CD4-positive, alpha-beta T cell treated with Interleukin-6 for 4 hours (primary cell): ENCODE data around the gene C1QTNF6.
"Not testable (repeated sequence)": the region's sequence is repeated elsewhere in the genome, so short reads cannot be mapped to it uniquely, and the experiment has no call there.

Source experiments
- DNase-seq: peaks from one replicate; pipeline ENCODE4 v3.0.0-alpha.2; 2020; ENCODE audit warnings: mixed read lengths

C1QTNF6 gene

DNA sequence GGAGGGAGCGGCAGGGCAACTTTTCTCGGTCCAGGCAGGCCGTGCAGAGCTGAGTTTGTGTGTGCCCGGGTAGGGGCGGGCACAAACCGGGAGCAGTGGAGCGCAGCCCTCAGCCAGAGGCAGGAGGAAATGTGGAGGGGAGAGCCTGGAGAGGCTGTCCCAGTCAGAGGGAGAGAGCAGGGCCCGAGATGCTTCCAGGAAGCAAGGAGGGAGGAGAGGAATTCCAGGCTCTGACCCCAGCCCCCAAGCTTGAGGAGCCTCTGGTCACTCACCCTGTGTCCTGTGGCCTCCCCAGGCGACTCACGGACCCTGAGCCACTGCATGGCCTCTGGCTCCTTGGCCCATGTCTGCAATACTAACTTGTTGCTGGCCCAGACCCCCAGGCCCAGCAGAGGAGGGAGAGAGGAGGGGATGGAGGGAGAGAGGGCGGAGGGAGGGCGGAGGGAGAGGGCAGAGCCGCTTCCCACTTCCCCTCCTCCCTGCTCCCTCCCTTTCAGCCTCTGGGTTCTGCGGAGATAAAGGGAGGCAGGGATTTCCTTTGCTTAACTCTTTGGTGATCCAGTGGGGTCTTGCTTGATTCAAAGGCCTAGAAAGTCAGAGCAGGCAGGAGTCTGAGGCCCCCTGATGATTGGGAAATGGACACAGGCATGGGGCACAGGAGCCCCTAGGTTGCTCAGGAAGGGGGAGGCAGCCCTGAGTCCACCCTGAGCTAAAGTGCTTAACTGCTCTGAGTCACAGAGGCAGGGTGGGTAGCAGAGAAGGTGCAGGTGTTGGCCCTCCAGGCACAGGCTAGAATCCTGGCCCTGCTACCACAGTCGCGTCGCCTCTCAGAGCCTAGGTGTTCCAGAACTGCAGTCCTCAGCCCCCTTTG is at the start of gene C1QTNF6:
Gene C1QTNF6 (minus strand): TSS at position 357 of the 871 bp plus-strand sequence. CDS start 34 bp downstream, at position 323.
- no peak for DNase-seq

DNA sequence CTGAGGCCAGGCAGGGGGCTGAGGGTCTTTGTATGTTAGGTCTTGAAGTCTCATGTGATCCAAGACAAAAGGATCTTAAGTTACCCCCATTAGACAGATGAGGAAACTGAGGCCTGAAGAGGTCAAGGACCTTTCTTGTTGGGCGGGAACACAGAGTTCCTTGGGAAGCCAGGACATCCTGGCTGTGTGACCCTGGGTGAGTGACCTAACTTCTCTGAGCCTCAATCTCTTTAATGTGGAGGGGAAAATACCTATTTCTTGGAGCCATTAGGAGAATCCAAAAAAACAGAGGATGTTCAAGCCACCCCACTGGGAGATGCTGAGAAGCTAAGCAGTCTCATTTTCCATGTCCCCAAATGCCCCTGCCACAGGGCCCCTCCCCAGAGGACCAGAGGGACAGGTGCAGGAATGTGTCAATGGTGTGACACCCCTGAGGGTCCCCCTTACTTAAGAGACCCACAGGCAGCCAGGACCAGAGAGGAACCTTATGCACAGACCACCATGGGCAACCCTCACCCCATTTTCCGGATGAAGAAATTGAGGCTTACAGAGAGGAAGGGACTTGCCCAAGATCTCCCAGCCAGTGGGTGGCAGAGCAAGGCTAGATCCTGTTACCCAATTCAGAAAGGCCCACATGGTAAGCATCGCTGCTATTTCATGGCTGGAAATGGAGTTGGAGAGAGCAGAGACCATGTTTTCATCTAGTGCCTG is 48.0 kb upstream of the C1QTNF6 start:
- DNase-seq: peak; percentile 11

DNA sequence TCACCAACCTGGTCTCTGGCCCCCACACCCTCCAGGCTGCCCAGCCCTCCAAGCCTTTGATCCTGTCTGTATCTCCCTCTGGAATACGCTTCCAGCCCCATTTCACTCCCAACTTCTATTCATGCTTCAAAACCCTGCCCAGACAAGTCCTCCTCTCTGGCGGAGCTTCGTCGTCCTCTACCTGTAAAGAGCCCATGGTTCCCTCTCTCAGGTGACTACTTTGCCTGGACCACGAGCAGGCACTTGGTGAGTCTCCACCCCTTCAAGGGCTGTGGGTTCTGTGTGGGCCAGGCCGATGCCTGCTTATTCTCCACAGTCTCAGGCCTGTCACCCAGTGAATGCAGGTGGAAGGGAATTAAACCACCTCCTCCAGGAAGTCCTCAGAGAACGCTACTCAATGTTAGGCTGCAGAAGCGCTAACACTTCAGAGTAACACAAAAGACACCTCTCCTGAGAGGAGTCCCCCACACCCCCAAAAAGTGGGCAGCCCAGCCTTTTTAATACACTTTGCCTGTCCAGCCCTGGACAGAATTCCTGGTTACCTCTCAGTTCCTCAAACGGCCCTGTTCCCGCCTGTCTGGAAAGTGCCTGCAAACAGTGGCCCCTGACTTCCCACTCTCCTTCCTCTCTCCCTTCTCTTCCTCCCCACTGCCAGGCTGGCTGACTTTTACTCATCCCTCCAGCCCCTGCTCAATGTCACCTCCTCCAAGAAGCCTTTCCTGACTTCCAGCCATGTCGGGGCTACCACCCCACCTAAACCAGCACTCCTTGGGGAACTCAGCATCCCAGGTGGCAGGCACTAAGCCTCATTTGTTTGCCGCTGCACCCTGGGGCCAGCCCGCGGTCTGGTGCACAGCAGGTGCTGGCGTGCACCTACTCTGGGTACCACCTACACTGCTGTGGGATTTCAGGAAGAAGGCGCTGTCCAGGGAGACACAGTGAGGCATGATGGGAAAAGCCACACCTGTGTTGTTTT is 47.0 kb upstream of the C1QTNF6 start:
- no peak for DNase-seq

DNA sequence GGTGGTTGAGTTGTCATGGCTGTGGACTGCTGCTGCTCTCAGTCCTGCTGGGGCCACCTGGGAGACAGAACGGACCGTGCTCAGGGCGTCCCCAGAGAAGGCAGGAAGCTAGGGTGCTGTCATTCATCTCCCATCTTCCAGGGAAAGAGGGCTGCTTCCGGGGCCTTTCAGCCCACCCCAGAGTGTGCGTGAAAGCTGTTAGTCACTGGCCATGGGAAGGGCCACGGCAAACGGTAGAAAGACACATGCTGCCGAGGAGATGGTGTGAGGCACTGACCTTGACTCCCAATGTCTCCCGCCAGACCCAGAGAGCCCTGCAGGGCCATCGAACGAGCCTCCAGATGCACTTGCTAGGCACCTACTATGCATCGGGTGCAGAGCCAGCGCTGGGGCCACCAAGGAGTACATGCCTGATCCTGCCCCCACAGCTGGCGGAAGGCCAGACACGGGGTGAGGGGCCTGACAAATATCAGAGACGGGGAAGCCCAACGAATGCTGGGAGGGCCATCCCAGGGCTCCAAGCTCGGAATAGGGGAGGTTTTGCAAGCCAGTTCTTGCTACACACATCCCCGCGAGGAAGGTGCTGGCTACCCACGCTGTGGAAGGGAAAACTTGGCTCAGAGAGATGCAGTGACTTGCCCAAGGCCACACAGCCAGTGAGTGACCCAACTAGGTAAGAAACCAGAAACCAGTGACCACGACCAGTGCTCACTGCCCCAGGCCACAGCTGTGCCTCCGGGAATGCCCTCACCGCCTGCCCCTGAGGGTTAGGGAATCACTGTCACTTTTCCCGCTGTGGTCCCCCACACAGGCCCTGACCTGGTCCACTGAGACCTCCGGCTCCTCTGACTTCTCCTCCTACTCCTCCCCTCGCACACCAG is 45.9 kb upstream of the C1QTNF6 start:
- DNase-seq: no peak

DNA sequence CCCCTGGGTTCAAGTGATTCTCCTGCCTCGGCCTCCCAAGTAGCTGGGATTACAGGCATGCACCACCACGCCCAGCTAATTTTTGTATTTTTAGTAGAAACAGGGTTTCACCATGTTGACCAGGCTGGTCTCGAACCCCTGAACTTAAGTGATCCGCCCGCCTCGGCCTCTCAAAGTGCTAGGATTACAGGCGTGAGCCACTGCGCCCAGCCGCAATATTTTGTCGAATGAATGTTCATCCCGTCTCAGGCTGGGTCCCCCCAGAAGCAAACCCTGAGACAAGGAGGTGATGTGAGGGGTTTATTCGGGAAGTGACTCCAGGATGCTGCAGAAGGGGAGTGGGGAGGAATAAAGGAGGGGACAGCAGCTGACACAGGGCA is 45.3 kb upstream of the C1QTNF6 start:
- not testable (repeated sequence) for DNase-seq

GRCh38 chr22:37232140-37232998 is 44.3 kb upstream of the C1QTNF6 start:
- peak; percentile 43 for DNase-seq

- DNase-seq: peak; percentile 74
These were observed 43.5 kb upstream of the C1QTNF6 start for GRCh38 chr22:37231406-37232139.

DNA sequence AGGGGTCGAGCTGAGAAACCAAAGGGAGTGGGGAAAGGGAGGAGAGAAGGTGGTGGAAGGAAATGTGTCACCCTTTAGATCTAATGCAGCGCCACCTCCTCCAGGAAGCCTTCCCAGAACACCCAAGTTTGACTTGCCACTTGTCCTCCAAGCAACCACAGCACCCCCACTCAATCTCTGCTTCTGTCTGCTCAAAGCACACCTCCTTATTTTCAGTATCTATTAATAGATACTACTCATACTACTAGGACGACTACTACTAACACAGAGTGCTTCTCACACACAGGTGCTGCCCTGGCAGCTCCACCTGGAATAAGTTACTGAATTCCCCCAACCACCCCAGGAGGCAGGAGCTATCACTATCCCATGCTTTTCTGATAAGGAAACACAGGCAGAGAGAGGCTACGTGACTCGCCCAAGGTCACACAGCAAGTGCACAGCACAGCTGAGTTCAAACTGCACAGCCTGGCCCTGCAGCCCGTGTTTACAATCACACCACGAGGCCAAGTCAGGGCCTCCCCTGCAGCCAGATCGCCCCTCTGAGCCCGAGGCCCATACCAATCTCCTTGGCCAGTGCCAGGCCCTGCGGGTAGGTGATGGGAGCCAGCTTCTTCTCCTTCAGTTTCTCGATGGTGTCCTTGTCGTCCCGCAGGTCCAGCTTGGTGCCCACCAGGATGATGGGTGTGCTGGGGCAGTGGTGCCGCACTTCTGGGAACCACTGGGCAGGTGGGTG is 42.8 kb upstream of the C1QTNF6 start:
- peak; percentile 85 for DNase-seq

DNA sequence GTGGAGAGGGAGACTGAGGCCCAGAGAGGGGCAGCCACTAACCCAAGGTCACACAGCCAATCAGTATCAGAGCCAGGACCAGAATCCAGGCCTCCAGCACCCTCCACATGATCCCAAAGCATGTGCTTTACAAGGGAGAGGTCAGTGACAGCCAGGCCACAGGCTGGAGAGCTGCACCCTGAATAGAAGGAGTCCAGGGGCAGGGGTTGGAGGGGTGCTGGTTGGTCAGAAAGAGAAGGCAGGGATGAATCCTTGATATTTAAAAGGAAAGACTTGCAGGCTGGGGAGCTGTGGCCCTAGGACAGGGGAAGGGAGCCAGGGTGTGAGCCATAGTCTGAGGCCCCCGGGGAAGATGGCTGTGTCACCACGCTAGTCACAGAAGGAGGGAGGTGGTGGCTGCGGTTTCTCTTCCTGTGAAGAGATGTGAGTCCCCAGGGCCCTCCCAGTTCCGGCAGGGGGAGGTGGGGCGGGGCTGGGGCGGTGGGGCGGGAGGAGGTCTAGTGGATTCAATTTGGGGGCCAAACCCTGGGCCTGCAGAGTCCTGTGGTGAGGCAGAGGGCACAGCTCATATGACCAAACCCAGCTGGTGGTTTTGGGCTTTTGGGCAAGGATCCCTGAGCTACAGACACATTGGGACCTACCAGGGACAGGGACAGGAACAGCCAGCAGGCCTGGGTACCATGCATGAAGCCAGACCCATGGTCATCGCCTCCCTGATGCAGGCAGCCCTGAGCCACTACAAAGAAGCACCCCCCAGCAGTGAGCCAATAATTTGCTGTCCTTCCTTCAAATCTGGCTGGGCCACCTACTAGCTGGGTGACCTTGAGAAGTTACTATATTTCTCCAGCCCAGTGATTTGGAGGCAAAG is 42.0 kb upstream of the C1QTNF6 start:
- peak; percentile 94 for DNase-seq

DNA sequence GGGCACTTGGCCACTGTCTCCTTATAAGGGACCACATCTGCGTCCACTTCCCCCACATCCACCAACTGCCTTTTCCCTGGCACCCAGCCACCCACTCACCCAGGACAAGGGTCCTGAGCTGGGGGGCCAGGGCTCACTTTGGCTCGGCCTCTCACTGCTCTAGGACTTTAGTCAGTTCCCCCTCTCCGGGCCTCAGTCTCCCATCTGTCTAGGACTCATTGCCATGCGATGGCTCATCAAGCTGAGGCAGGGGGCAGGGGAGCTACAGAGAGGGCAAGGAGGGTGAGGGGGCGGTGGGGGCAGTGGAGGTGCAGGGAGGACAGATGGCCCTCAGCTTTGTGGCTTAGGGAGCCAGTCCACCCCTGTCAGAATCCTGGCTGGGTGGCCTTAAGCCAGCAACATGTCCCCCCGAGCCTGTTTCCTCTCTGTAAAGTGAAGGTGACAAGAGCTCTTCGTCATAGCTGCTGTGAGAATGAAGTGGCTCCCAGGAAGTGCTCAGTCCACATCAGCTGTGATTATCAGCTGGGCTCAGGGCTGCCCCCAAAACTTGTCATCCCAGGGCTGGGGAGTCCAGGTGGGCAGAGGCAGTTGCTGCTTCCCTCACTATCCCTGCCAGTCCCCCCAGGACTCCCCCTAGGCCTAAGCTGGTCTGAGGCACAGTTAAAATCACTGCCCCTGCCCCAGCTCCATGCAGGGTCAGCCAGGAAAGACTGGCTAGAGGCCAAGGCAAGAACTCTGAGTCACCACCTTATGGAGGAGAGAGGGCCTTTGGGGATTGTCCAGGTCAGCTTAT is 41.2 kb upstream of the C1QTNF6 start:
- peak; percentile 59 for DNase-seq

GRCh38 chr22:37228106-37229011 is 40.3 kb upstream of the C1QTNF6 start:
- DNase-seq: peak; percentile 77

- DNase-seq: no peak
These were observed 38.5 kb upstream of the C1QTNF6 start for GRCh38 chr22:37226514-37226913.

- no peak for DNase-seq
These were observed 38.0 kb upstream of the C1QTNF6 start for GRCh38 chr22:37226087-37226486.

DNA sequence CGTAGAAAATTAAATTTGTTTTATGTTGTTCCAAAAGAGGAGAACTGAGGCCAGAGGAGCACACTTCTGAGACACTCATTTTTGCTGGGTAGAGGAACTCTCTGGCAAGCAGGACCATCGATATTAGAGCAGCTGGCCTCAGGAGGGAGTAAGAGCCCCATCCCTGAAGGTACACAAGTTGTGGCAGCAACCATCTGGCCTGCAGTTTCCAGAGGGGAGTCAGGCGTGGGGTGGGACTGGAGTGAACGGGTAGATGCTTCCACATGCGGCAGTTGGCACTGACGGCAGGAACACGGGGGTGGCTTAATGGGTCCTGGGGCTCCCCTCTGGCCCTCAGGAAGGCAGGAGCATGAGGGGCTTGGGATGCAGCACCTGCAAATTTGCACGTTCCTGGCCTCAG is 37.4 kb upstream of the C1QTNF6 start:
- peak; percentile 39 for DNase-seq

DNA sequence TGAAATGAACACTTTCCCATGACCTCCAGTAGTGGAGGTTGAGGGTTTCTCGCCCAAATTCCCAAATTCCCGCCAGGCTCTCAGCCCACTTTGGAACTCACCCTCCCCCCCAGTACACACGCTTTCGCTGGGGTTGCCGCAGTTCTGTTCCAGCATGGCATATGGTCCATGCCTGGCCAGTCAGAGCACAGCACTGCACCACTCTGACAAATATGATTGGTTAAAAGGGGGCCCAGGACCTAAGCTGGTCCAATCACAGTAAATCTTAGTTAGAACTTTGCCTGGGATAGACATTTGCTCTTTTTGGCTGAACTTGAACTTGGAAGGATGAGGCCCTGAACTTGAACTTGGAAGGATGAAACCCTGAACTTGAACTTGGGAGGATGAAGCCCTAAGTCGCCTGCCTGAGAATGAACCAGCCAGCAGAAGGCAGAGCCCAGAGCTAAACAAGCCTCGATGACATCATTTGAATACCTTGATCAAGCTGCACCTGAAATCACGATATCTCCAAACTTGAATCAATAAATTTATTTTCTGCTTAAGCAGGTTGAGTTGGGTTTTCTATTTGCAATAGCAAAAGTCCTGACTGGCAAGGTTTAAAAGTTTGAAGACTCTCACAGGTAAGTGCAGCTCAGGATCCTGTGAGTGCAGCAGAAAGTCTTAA is 36.8 kb upstream of the C1QTNF6 start:
- DNase-seq: no peak
